ENCODE measurements around the gene FMN1.

Gene FMN1

GRCh38 chr15:32781781-32782180 is 412.7 kb downstream of the FMN1 start:
- no peak overlapping the region for H3K4me3 ChIP-seq (ENCODE audit: low read depth, low read length)
- no peak for DNase-seq (ENCODE audit: low read depth, low spot score)
- ChIA-PET POLR2A (no interaction called here), CTCF (interaction anchor here (1.0 to 1.4 kb wide), 3 partner anchors 8 to 120 kb away, joined by 3 to 4 read pairs (median 3); no protein-coding TSS in a partner anchor)
- no peak for TF ChIP-seq CTCF (IDR thresholded peaks at IDR 0.05; ENCODE audit: insufficient read depth, low read length, missing control alignments)

GRCh38 chr15:32778391-32779176 is 415.9 kb downstream of the FMN1 start:
- ChIA-PET POLR2A (no interaction called here), CTCF (no interaction called here)
- no peak for TF ChIP-seq CTCF (IDR thresholded peaks at IDR 0.05; ENCODE audit: insufficient read depth, low read length, missing control alignments)

GRCh38 chr15:32775103-32775502 is 419.4 kb downstream of the FMN1 start:
- ChIA-PET POLR2A (interaction anchor here (1.3 to 2.3 kb wide), 2 partner anchors 27 to 54 kb away, joined by 4 to 7 read pairs; no protein-coding TSS in a partner anchor), CTCF (interaction anchor here (0.9 to 1.9 kb wide), 6 partner anchors 10 to 126 kb away, joined by 3 to 7 read pairs (median 4); no protein-coding TSS in a partner anchor)
- no peak for TF ChIP-seq CTCF (IDR thresholded peaks at IDR 0.05; ENCODE audit: insufficient read depth, low read length, missing control alignments)
- DNase-seq (ENCODE audit: low read depth, low spot score): no peak
- H3K4me3 ChIP-seq (ENCODE audit: low read depth, low read length): no peak overlapping the region

More at GRCh38 chr15:32778391-32779176, 415.9 kb downstream of the FMN1 start:
- H3K4me3 ChIP-seq (ENCODE audit: low read depth, low read length): no peak overlapping the region
- DNase-seq (ENCODE audit: low read depth, low spot score): no peak

- H3K4me3 ChIP-seq (ENCODE audit: low read depth, low read length): no peak overlapping the region
- no peak for TF ChIP-seq CTCF (IDR thresholded peaks at IDR 0.05; ENCODE audit: insufficient read depth, low read length, missing control alignments)
- DNase-seq (ENCODE audit: low read depth, low spot score): peak; percentile 97
- ChIA-PET CTCF (interaction anchor here (1.0 to 1.9 kb wide), 5 partner anchors 8 to 125 kb away, joined by 3 to 6 read pairs (median 4); no protein-coding TSS in a partner anchor), POLR2A (interaction anchor here (1.1 to 2.3 kb wide), 5 partner anchors 29 to 82 kb away, joined by 3 to 7 read pairs (median 4); no protein-coding TSS in a partner anchor)
Measured at GRCh38 chr15:32774022-32774421, 420.5 kb downstream of the FMN1 start.

GRCh38 chr15:32767236-32767635 is 427.3 kb downstream of the FMN1 start:
- no peak overlapping the region for H3K4me3 ChIP-seq (ENCODE audit: low read depth, low read length)
- DNase-seq (ENCODE audit: low read depth, low spot score): no peak
- TF ChIP-seq CTCF (IDR thresholded peaks at IDR 0.05; ENCODE audit: insufficient read depth, low read length, missing control alignments): no peak
- POLR2A ChIA-PET: no interaction called here
- CTCF ChIA-PET: interaction anchor here (1.1 to 1.8 kb wide), 2 partner anchors 20 to 118 kb away, joined by 4 to 6 read pairs; no protein-coding TSS in a partner anchor

GRCh38 chr15:32766101-32766500 is 428.4 kb downstream of the FMN1 start:
- TF ChIP-seq CTCF (IDR thresholded peaks at IDR 0.05; ENCODE audit: insufficient read depth, low read length, missing control alignments): no peak
- no peak overlapping the region for H3K4me3 ChIP-seq (ENCODE audit: low read depth, low read length)
- ChIA-PET CTCF (interaction anchor here (1.0 to 2.4 kb wide), 5 partner anchors 9 to 170 kb away, joined by 3 to 6 read pairs (median 3); no protein-coding TSS in a partner anchor), POLR2A (interaction anchor here (0.5 kb wide), 1 partner anchor 1226 kb away, joined by 3 read pairs; no protein-coding TSS in a partner anchor)
- no peak for DNase-seq (ENCODE audit: low read depth, low spot score)
